BJ (cell line): Measurements from ENCODE around the gene ANKRD65. TPM values are rescaled to one million over a fixed set of nuclear protein-coding genes. Genes with fewer than 3 reads are reported as not detected.
"Not testable (repeated sequence)": the region's sequence is repeated elsewhere in the genome, so short reads cannot be mapped to it uniquely, and the experiment has no call there.

Source experiments
- CTCF ChIA-PET: fragments of 350-600 bp; formaldehyde crosslinking; extraction: SDS; loops from one replicate; lab custom pipeline; 2021; ENCODE audit warnings: antibody characterized with exemption, inconsistent platforms; lab: Yijun Ruan, JAX
- POLR2A ChIA-PET: fragments of 300-600 bp; sonication (Branson Sonifier 250); formaldehyde crosslinking; extraction: SDS; loops from one replicate; lab custom pipeline; 2021; ENCODE audit warnings: antibody characterized with exemption; lab: Charles Lee
- DNase-seq: peaks from one replicate; pipeline ENCODE4 v3.0.0-alpha.2; 2011; ENCODE audit warnings: low read depth
- H3K27me3 ChIP-seq: 2 replicates; pipeline ENCODE4 v1.6.0; 2011; ENCODE audit warnings: low read length; ENCODE audit not compliant: control insufficient read depth, insufficient read depth
- H3K36me3 ChIP-seq: 2 replicates; pipeline ENCODE4 v1.5.1; 2011; ENCODE audit warnings: low read length; ENCODE audit not compliant: control insufficient read depth, insufficient read depth
- H3K4me3 ChIP-seq: 2 replicates; pipeline ENCODE4 v1.5.1; 2011; ENCODE audit warnings: low read depth, mild to moderate bottlenecking, control low read depth, low read length
- polyA plus RNA-seq: library from polyadenylated mRNA; depleted of rRNA; stranded (reverse); fragments of >200 nt; gene quantifications from 2 replicates; pipeline ENCODE4 v1.2.3, GENCODE V29; 2011
- TF ChIP-seq, protein P1 (sequence below): IDR thresholded peaks from 2 replicates; pipeline ENCODE4 v1.5.1; 2011; ENCODE audit warnings: low read depth, mild to moderate bottlenecking, control low read depth, inconsistent platforms, low read length, moderate library complexity; ENCODE audit not compliant: insufficient read depth

The ANKRD65 gene
- polyA plus RNA-seq, 1 experiment, result 0.43 TPM

DNA sequence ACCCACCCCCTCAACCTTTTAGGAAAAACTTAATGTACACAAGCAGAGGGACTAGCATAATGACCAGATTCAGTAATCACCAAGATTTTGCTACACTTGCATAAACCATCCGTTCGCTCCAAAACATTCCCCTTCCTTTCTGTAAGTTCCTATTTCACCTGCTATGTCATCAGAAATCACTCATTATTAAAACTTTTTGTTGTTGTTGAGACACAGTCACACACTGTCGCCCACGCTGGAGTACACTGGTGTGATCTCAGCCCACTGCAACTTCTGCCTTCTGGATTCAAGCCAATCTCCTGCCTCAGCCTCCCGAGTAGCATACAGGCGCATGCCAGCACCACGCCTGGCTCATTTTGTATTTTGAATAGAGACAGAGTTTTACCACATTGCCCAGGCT, 17.4 kb downstream of the ANKRD65 start:
- Histone ChIP-seq H3K36me3 (peaks cover 25% of the 10 kb centered on the region), H3K4me3 (no peak overlapping the region), H3K27me3 (no peaks in the 10 kb centered on the region)
- TF ChIP-seq, protein P1, sequence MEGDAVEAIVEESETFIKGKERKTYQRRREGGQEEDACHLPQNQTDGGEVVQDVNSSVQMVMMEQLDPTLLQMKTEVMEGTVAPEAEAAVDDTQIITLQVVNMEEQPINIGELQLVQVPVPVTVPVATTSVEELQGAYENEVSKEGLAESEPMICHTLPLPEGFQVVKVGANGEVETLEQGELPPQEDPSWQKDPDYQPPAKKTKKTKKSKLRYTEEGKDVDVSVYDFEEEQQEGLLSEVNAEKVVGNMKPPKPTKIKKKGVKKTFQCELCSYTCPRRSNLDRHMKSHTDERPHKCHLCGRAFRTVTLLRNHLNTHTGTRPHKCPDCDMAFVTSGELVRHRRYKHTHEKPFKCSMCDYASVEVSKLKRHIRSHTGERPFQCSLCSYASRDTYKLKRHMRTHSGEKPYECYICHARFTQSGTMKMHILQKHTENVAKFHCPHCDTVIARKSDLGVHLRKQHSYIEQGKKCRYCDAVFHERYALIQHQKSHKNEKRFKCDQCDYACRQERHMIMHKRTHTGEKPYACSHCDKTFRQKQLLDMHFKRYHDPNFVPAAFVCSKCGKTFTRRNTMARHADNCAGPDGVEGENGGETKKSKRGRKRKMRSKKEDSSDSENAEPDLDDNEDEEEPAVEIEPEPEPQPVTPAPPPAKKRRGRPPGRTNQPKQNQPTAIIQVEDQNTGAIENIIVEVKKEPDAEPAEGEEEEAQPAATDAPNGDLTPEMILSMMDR, result no peak
- CTCF ChIA-PET, result no interaction called here
- DNase-seq, result no peak
- POLR2A ChIA-PET, result no interaction called here

DNA sequence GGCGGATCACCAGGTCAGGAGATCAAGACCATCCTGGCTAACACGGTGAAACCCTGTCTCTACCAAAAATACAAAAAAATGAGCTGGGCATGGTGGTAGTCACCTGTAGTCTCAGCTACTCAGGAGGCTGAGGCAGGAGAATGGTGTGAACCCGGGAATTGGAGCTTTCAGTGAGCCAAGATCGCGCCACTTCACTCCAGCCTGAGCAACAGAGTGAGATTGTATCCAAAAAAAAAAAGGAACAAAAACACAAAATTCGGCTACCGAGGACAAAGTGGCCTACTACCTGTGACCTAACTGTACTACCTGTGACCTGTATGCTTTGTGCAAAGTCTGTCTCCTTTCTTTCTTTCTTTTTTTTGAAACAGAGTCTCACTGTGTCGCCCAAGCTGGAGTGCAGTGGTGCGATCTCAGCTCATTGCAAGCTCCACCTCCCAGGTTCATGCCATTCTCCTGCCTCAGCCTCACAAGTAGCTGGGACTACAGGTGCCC, 18.1 kb downstream of the ANKRD65 start:
- H3K4me3 ChIP-seq, H3K27me3 ChIP-seq, DNase-seq, POLR2A ChIA-PET, CTCF ChIA-PET: not testable (repeated sequence)
- peaks cover 25% of the 10 kb centered on the region for H3K36me3 ChIP-seq

DNA sequence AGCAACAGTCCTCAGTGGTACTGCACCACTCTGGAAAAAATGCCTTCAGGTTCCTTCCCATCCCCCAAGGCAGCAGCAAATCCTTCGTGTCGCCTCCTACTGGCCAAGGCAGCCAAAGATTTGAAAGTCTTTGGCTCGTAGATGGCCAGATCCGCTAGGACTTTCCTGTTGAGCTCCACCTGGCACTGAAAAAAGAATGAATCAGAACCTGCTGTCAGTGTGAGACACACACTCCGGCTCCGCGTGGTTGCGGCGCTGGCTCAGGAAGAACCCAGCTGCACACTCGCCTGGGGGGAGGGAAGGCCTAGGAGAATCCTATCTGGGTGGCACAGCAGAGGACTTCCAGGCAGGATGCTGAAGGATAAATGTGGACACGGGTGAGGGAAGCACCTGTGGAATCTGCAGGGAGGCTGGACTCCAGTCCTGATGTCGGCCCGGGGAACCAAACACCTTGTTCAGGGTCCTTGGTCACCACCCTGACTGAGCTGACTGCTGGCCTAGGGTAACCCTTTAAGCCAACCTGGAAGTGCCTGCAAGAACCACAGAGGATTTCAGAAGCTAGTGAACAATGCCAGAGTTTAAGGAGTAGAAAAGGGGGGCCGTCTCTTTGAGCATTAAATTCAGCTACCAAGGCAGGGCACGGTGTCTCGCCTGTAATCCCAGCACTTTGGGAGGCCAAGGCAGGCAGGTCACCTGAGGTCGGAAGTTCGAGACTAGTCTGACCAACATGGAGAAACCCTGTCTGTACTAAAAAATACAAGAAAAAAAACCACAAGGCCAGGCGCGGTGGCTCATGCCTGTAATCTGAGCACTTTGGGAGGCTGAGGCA, 18.8 kb downstream of the ANKRD65 start:
- Histone ChIP-seq H3K36me3 (peaks cover 31% of the 10 kb centered on the region), H3K27me3 (no peaks in the 10 kb centered on the region), H3K4me3 (no peak overlapping the region)
- TF ChIP-seq, protein P1, result peak; percentile 70
- no peak for DNase-seq
- ChIA-PET POLR2A (no interaction called here), CTCF (interaction anchor here (0.7 kb wide), 1 partner anchor 24 kb away, joined by 4 read pairs; no protein-coding TSS in a partner anchor)

DNA sequence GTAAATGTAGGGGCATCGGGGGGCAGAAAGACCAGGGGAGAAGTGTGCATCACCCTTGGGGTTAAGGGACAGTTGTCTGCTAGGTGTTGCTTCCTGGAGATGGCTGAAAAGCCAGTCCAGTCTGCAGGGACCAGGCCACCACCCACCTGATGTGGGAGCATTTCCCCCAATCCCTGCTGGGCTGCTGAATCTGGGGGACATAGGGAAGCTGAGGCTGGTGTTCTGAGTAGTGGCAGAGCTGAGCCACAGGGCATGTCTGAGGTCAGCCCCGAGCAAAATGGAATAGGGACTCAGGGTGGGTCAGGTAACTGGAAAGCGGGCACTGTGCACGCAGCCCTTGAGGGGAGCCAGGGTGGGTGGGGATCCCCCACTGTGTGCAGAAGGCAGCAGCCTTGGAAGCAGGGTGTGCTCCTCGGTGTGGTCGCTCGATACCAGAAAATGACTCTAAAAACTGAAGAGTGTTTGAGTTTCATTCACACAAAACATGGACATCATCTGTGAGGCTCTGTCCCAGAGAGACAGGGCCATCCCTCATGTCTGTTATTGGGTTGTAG, 19.5 kb downstream of the ANKRD65 start:
- no peak for DNase-seq
- no peaks in the 10 kb centered on the region for H3K27me3 ChIP-seq
- POLR2A ChIA-PET, result no interaction called here
- H3K4me3 ChIP-seq, result no peak overlapping the region
- H3K36me3 ChIP-seq, result peaks cover 34% of the 10 kb centered on the region
- CTCF ChIA-PET, result interaction anchor here (1.7 kb wide), 1 partner anchor 53 kb away, joined by 6 read pairs; no protein-coding TSS in a partner anchor
- TF ChIP-seq, protein P1, result no peak

DNA sequence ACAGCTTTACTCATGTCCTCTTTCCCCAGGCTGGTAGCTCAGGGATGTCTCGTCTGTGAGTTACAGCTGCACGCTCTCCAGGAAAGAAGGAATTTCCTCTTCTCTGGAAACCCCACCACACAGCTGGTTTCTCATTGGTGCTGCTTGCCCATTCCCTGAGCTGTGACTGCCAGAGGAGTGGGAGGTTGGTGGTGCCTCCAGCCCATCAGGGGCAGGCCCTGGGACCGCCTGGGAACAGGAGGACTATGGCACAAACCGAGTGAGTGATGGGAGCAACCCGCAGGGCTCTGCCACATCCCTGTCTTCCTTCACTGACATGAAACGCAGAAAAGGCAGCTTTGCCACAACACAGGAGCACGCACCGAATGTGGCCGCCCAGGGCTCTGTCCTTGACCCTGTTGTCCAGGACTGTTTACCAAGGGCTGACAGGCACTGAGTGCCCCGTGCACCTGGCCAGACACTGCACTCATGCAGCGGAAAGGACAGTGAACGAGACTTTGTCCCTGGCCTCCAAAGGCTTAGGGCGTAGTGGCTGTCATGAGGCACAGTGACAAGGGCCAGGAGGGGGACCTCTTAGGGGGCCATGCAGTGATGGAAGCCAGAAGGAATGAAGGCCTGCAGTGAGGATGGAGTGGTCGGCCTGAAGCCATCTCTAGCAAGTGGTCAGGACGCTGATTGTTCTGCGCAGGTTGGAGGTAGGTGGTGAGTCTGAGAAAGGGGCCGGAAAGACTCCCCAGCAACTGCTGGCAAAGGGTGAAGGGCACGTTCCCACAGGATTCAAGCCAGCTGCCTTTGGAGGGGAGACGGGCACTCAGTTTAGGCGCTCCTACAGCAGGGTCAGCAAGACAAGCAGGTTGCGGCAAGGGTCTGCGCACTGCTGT, 20.3 kb downstream of the ANKRD65 start:
- DNase-seq, result no peak
- POLR2A ChIA-PET, result interaction anchor here (0.7 kb wide), 1 partner anchor 33 kb away, joined by 3 read pairs; no protein-coding TSS in a partner anchor
- TF ChIP-seq, protein P1, result no peak

More for the DNA sequence above, 20.3 kb downstream of the ANKRD65 start:
- H3K36me3 ChIP-seq, result peaks cover 34% of the 10 kb centered on the region
- no peaks in the 10 kb centered on the region for H3K27me3 ChIP-seq
- peak overlapping the region; percentile 61 for H3K4me3 ChIP-seq
- CTCF ChIA-PET, result interaction anchor here (0.8 to 1.7 kb wide), 5 partner anchors 10 to 105 kb away, joined by 3 to 6 read pairs (median 4); no protein-coding TSS in a partner anchor
